Measurements from ENCODE around the gene MAS1. TPM values are rescaled to one million over a fixed set of nuclear protein-coding genes. Genes with fewer than 3 reads are reported as not detected.

Gene MAS1
- total and polyA plus RNA-seq, 2 donors (not counting 3 experiments of a cell fraction or from before 2014, with no cell fraction given), result not detected

DNA sequence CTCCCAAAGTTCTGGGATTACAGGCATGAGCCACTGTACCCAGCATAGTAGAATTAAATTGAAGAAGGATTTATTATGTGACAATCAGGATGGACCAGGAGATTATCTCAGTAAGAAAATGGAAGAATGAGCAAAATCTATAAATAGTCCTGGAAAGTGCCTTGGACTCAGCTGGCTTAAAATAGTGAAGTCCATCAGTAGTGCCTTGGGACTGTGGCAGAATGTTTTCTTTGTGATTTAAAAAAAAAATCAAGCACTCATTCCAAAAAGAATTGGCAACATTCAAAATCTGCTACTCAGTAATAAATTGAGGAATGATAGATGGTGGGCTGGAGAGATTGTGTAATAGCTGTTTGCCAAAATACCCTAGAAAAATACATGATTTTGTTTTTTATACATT, 37.0 kb upstream of the MAS1 start:
- Histone ChIP-seq H3K4me1 (ENCODE audit: control insufficient read depth, extremely low read depth, insufficient read depth, low read length) (no peaks in the 10 kb centered on the region), H3K4me3 (replicated peaks in 1 of 3; ENCODE audit: insufficient read depth in 1 of 3, low read depth in 1 of 3, low read length in 3 of 3) (no peak overlapping the region), H3K4me2 (ENCODE audit: insufficient read depth, low read length) (no peak overlapping the region), H3K9me1 (replicated peaks; ENCODE audit: control insufficient read depth, extremely low read depth, insufficient read depth, low read length) (no peaks in the 10 kb centered on the region), H3K27me3 (ENCODE audit: control insufficient read depth in 2 of 2, insufficient read depth in 2 of 2, low read length in 2 of 2) (no peaks in the 10 kb centered on the region), H3K36me3 (ENCODE audit: control insufficient read depth in 2 of 2, extremely low read depth in 1 of 2, insufficient read depth in 2 of 2, low read length in 2 of 2) (no peaks in the 10 kb centered on the region), H3K79me2 (ENCODE audit: control insufficient read depth, insufficient read depth, low read length) (no peaks in the 10 kb centered on the region), H3K9ac (replicated peaks; ENCODE audit: extremely low read depth, insufficient read depth, low read length) (no peak overlapping the region), H3K9me3 (replicated peaks; ENCODE audit: control insufficient read depth, insufficient read depth, low read length) (no peaks in the 10 kb centered on the region), H3K27ac (ENCODE audit: insufficient read depth, low read depth, low read length) (no peak overlapping the region), H4K20me1 (replicated peaks; ENCODE audit: control insufficient read depth, extremely low read depth, insufficient read depth, low read length) (no peaks in the 10 kb centered on the region), H2AFZ (ENCODE audit: low read depth, low read length) (no peak overlapping the region)
- dilution Hi-C loops (cut with MboI; ENCODE audit: extremely low pct_ligation_motif_present, low sequenced_read_pairs) (no loop called here), intact Hi-C loops (cut with micrococcal nuclease) (loop anchor here (2.0 to 10.0 kb wide), 2 partner anchors 161 to 679 kb away; partner anchors contain the start of gene SOD2)
- TF ChIP-seq JUN (IDR thresholded peaks at IDR 0.05; ENCODE audit: borderline replicate concordance, insufficient read depth, insufficient read length, low read depth) (no peak), FOS (IDR thresholded peaks at IDR 0.05; ENCODE audit: borderline replicate concordance, insufficient read depth, low read length) (no peak), GATA2 (IDR thresholded peaks at IDR 0.05; ENCODE audit: insufficient read depth, insufficient read length, low read depth, low read length) (no peak), POLR2AphosphoS5 (IDR thresholded peaks at IDR 0.05; ENCODE audit: insufficient read depth, low read depth, low read length) (no peak), MYC (IDR thresholded peaks at IDR 0.05; ENCODE audit: low read depth, low read length) (no peak), POLR2A (IDR thresholded peaks at IDR 0.05; ENCODE audit: low read depth, low read length) (no peak), EZH2 (IDR thresholded peaks at IDR 0.05; ENCODE audit: borderline replicate concordance, low read depth, low read length, severe bottlenecking) (no peak)
- TF ChIP-seq, protein P1, sequence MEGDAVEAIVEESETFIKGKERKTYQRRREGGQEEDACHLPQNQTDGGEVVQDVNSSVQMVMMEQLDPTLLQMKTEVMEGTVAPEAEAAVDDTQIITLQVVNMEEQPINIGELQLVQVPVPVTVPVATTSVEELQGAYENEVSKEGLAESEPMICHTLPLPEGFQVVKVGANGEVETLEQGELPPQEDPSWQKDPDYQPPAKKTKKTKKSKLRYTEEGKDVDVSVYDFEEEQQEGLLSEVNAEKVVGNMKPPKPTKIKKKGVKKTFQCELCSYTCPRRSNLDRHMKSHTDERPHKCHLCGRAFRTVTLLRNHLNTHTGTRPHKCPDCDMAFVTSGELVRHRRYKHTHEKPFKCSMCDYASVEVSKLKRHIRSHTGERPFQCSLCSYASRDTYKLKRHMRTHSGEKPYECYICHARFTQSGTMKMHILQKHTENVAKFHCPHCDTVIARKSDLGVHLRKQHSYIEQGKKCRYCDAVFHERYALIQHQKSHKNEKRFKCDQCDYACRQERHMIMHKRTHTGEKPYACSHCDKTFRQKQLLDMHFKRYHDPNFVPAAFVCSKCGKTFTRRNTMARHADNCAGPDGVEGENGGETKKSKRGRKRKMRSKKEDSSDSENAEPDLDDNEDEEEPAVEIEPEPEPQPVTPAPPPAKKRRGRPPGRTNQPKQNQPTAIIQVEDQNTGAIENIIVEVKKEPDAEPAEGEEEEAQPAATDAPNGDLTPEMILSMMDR (IDR thresholded peaks at IDR 0.05; ENCODE audit: extremely low read depth in 1 of 2, insufficient read depth in 1 of 2, low read depth in 1 of 2, low read length in 2 of 2), result no peak
- TF ChIP-seq, protein P2, sequence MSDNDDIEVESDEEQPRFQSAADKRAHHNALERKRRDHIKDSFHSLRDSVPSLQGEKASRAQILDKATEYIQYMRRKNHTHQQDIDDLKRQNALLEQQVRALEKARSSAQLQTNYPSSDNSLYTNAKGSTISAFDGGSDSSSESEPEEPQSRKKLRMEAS (IDR thresholded peaks at IDR 0.05; ENCODE audit: insufficient read depth, insufficient read length), result no peak
- no TSS peak for BruUV-seq (replicated peaks)
- FAIRE-seq, result no peak
- ChIA-PET POLR2A (no interaction called here), CTCF (interaction anchor here (0.9 to 1.7 kb wide), 3 partner anchors 10 to 679 kb away, joined by 3 to 4 read pairs (median 3); no protein-coding TSS in a partner anchor)
- no peak for DNase-seq (ENCODE audit: low read depth, low spot score)
